Thyroid gland (tissue), 4 donors: ENCODE measurements around the gene AQP5. TPM values are rescaled to one million over a fixed set of nuclear protein-coding genes. Genes with fewer than 3 reads are reported as not detected.

Experiments
- DNase-seq, 2 donors: peaks; one replicate each; pipeline ENCODE4 v3.0.0-alpha.2; 2019
- H3K27ac ChIP-seq, 3 donors: fragments of 200-600 bp; sonication (generic); 1 replicate in 2 of 3; 2 replicates in 1 of 3; pipeline ENCODE4 v1.5.1; 2016 to 2019; ENCODE audit warnings: mild to moderate bottlenecking in 1 of 3, moderate library complexity in 1 of 3
- H3K27me3 ChIP-seq: fragments of 200-600 bp; sonication (generic); one replicate; pipeline ENCODE4 v1.5.1; 2019
- H3K36me3 ChIP-seq, 2 donors: fragments of 200-600 bp; sonication (generic); one replicate each; pipeline ENCODE4 v1.5.1; 2016 to 2019
- H3K4me1 ChIP-seq, 2 donors: fragments of 200-600 bp; sonication (generic); one replicate each; pipeline ENCODE4 v1.5.1; 2017 to 2019
- H3K4me3 ChIP-seq, 3 donors: fragments of 200-600 bp; sonication (generic); replicated peaks in 1 of 3; 1 replicate in 2 of 3; 2 replicates in 1 of 3; pipeline ENCODE4 v1.5.1; 2016; ENCODE audit warnings: mild to moderate bottlenecking in 1 of 3
- H3K9me3 ChIP-seq: fragments of 200-600 bp; sonication (generic); one replicate; pipeline ENCODE4 v1.5.1; 2017
- CTCF ChIP-seq, 6 experiments: fragments of 200-600 bp in 3 of 6; fragments of 450-650 bp in 3 of 6; sonication (generic) in 3 of 6; IDR thresholded peaks; one replicate each; pipeline ENCODE4 v1.5.1; 2016 to 2019; ENCODE audit warnings: antibody characterized with exemption in 6 of 6, mild to moderate bottlenecking in 2 of 6, inconsistent platforms in 1 of 6, moderate library complexity in 1 of 6
- POLR2A ChIP-seq, 2 donors: fragments of 450-650 bp; IDR thresholded peaks; one replicate each; pipeline ENCODE4 v1.6.1; 2017; ENCODE audit warnings: antibody characterized with exemption in 2 of 2, mild to moderate bottlenecking in 2 of 2, moderate library complexity in 1 of 2
- WGBS, 2 donors: methylation state at CpG; one replicate each; pipeline ENCODE4 v1.1.5; 2017; 5-methylcytosine and 5-hydroxymethylcytosine counted together
- intact Hi-C: fragments of 100-400 bp; cut with DNase I; formaldehyde crosslinking; loops from one replicate; pipeline ENCODE4 v1.15.1; 2023
- total RNA-seq, 4 donors: library from RNA; depleted of rRNA; stranded (reverse); fragments of >200 nt; gene quantifications; one replicate each; pipeline ENCODE4 v1.2.3, GENCODE V29; 2016

Gene AQP5
- total RNA-seq, 4 donors from 2014 or later = 1.1 to 3.5 (median 2.0) TPM; not detected in 1

- WGBS, 2 donors = 85 to 90% methylated on average over 17 to 21 of the region's 21 CpGs
- intact Hi-C loops = no loop called here
- TF ChIP-seq CTCF (IDR thresholded peaks at IDR 0.05) = no peak
- TF ChIP-seq POLR2A (IDR thresholded peaks at IDR 0.05) = no peak
- no peak for DNase-seq
- Histone ChIP-seq H3K27ac (no peak overlapping the region), H3K36me3 (no peaks in the 10 kb centered on the region), H3K27me3 (no peaks in the 10 kb centered on the region), H3K4me3 (no peak overlapping the region), H3K4me1 (peaks cover 1 to 18% of the 10 kb centered on the region in 2 donors), H3K9me3 (no peaks in the 10 kb centered on the region)
Measured at GRCh38 chr12:49953961-49954846, 7.5 kb upstream of the AQP5 start.

- DNase-seq = no peak
- TF ChIP-seq POLR2A (IDR thresholded peaks at IDR 0.05) = no peak
- TF ChIP-seq CTCF (IDR thresholded peaks at IDR 0.05) = no peak
- no peaks in the 10 kb centered on the region for H3K36me3 ChIP-seq
- 50 to 68% methylated on average over 21 to 46 of the region's 53 CpGs for WGBS, 2 donors
- H3K4me1 ChIP-seq = peaks cover 9 to 28% of the 10 kb centered on the region in 2 donors
- no peaks in the 10 kb centered on the region for H3K27me3 ChIP-seq
- H3K9me3 ChIP-seq = no peaks in the 10 kb centered on the region
- H3K27ac ChIP-seq = no peak overlapping the region
- intact Hi-C loops = no loop called here
- H3K4me3 ChIP-seq = no peak overlapping the region
Measured at GRCh38 chr12:49954863-49955830, 6.5 kb upstream of the AQP5 start.

- no peaks in the 10 kb centered on the region for H3K27me3 ChIP-seq
- no peak for DNase-seq
Measured at GRCh38 chr12:49955899-49956662, 5.6 kb upstream of the AQP5 start.

More at GRCh38 chr12:49955899-49956662, 5.6 kb upstream of the AQP5 start:
- Histone ChIP-seq H3K36me3 (no peaks in the 10 kb centered on the region), H3K4me1 (peaks cover 14 to 36% of the 10 kb centered on the region in 2 donors), H3K4me3 (no peak overlapping the region), H3K9me3 (no peaks in the 10 kb centered on the region), H3K27ac (peak overlapping the region in 1 of 3 donors; percentile 10)
- TF ChIP-seq POLR2A (IDR thresholded peaks at IDR 0.05) (no peak), CTCF (IDR thresholded peaks at IDR 0.05) (no peak)
- intact Hi-C loops = no loop called here
- 40 to 49% methylated on average over 13 of the region's 13 CpGs for WGBS, 2 donors
